Left lung (tissue), 10 donors: ENCODE measurements around the gene ELSPBP1. TPM values are rescaled to one million over a fixed set of nuclear protein-coding genes. Genes with fewer than 3 reads are reported as not detected.
"Not testable (repeated sequence)": the region's sequence is repeated elsewhere in the genome, so short reads cannot be mapped to it uniquely, and the experiment has no call there.

Source experiments
- ATAC-seq: fragments of 200-7000 bp; cut with Tn5 transposase; one replicate; pipeline ENCODE4 v1.9.1; 2020; ENCODE audit warnings: moderate library complexity
- DNase-seq, 4 donors: peaks; one replicate each; pipeline ENCODE4 v3.0.0-alpha.2; 2013 to 2020
- H3K27ac ChIP-seq, 2 donors: fragments of 200-600 bp; sonication (generic) in 1 of 2; one replicate each; pipeline versions ENCODE4 v1.5.0 to v1.8.0; 2020 to 2021
- H3K27me3 ChIP-seq, 2 donors: fragments of 200-600 bp; sonication (generic) in 1 of 2; one replicate each; pipeline versions ENCODE4 v1.5.0 to v1.8.0; 2020 to 2021
- H3K36me3 ChIP-seq, 2 donors: fragments of 200-600 bp; sonication (generic) in 1 of 2; one replicate each; pipeline versions ENCODE4 v1.5.0 to v1.8.0; 2020 to 2021
- H3K4me1 ChIP-seq, 2 donors: fragments of 200-600 bp; one replicate each; pipeline ENCODE4 v1.8.0; 2021
- H3K4me3 ChIP-seq, 2 donors: fragments of 200-600 bp; sonication (generic) in 1 of 2; one replicate each; pipeline versions ENCODE4 v1.5.0 to v1.8.0; 2020 to 2021; ENCODE audit warnings: mild to moderate bottlenecking in 1 of 2
- H3K9me3 ChIP-seq, 2 donors: fragments of 200-600 bp; sonication (generic) in 1 of 2; one replicate each; pipeline versions ENCODE4 v1.5.0 to v1.8.0; 2020 to 2021
- CTCF ChIP-seq, 2 donors: fragments of 200-600 bp; sonication (generic) in 1 of 2; IDR thresholded peaks; one replicate each; pipeline versions ENCODE4 v1.5.0 to v1.8.0; 2021; ENCODE audit warnings: antibody characterized with exemption in 2 of 2
- intact Hi-C, 2 donors: fragments of 100-400 bp; cut with DNase I; formaldehyde crosslinking; loops; one replicate each; pipeline versions ENCODE4 v1.11.2 to v1.14.2; 2022
- polyA plus RNA-seq, 6 donors: library from polyadenylated mRNA; unstranded; fragments of 120-200 nt; gene quantifications; one replicate each; pipeline ENCODE4 v1.2.1, GENCODE V29; 2013; ENCODE audit not compliant: insufficient read length in 6 of 6
- total RNA-seq, 2 donors: library from RNA; stranded (reverse); fragmentation: NEBNext Ultra II Directional; extraction: Animal tissue kit (Norgen Biotek cat#: 25700); gene quantifications; one replicate each; pipeline ENCODE4 v1.2.1, GENCODE V29; 2021
- donor health status: DM: no; HTN: yes; CAD: no.
- donor health status: DM: no; HTN: no; CAD: no.

Gene ELSPBP1
- total and polyA plus RNA-seq, 8 donors: not detected

- no peaks in the 10 kb centered on the region for H3K27me3 ChIP-seq
- ATAC-seq (no peak), DNase-seq (no peak)
- no peak for TF ChIP-seq CTCF (IDR thresholded peaks at IDR 0.05)
- intact Hi-C loops: no loop called here
- no peaks in the 10 kb centered on the region for H3K9me3 ChIP-seq
- H3K4me1 ChIP-seq: no peaks in the 10 kb centered on the region
- peaks cover 0 to 4% of the 10 kb centered on the region in 2 donors for H3K36me3 ChIP-seq
- no peak overlapping the region for H3K27ac ChIP-seq
- H3K4me3 ChIP-seq: no peak overlapping the region
Observed at GRCh38 chr19:48069435-48069834, 75.0 kb downstream of the ELSPBP1 start.

GRCh38 chr19:48070177-48070769, 75.8 kb downstream of the ELSPBP1 start:
- DNase-seq, H3K27me3 ChIP-seq, H3K9me3 ChIP-seq, H3K36me3 ChIP-seq, H3K4me3 ChIP-seq, H3K27ac ChIP-seq, intact Hi-C loops, H3K4me1 ChIP-seq, ATAC-seq: not testable (repeated sequence)

Other genes starting within 250 kb of the ELSPBP1 start
- 100 to 1,000 TPM; 130 to 157 TPM for gene NOP53, start 249.1 kb upstream of the ELSPBP1 start, total RNA-seq
- 100 to 1,000 TPM; 439 to 557 (median 478) TPM for gene NOP53, start 249.1 kb upstream of the ELSPBP1 start, polyA plus RNA-seq
- 100 to 1,000 TPM; 233 to 596 TPM for gene SELENOW, start 215.9 kb upstream of the ELSPBP1 start, total RNA-seq
- gene SELENOW, start 215.9 kb upstream of the ELSPBP1 start, polyA plus RNA-seq: 100 to 1,000 TPM; 161 to 238 (median 211) TPM
- gene TPRX1, start 190.1 kb upstream of the ELSPBP1 start, total RNA-seq: not detected
- not detected for gene TPRX1, start 190.1 kb upstream of the ELSPBP1 start, polyA plus RNA-seq
- not detected for gene CRX, start 172.7 kb upstream of the ELSPBP1 start, total RNA-seq
- under 1 TPM; 0.07 to 0.14 (median 0.07) TPM for gene CRX, start 172.7 kb upstream of the ELSPBP1 start, polyA plus RNA-seq
- not detected for gene TPRX2, start 135.4 kb upstream of the ELSPBP1 start, total RNA-seq
- not detected for gene TPRX2, start 135.4 kb upstream of the ELSPBP1 start, polyA plus RNA-seq
- not detected for gene SULT2A1, start 108.3 kb upstream of the ELSPBP1 start, total RNA-seq
- under 1 TPM; 0.11 to 0.38 (median 0.19) TPM for gene SULT2A1, start 108.3 kb upstream of the ELSPBP1 start, polyA plus RNA-seq
- gene BSPH1, start 2.5 kb upstream of the ELSPBP1 start, total RNA-seq: not detected
- gene BSPH1, start 2.5 kb upstream of the ELSPBP1 start, polyA plus RNA-seq: not detected
- gene CABP5, start 49.4 kb downstream of the ELSPBP1 start, total RNA-seq: not detected
- not detected for gene CABP5, start 49.4 kb downstream of the ELSPBP1 start, polyA plus RNA-seq
- 10 to 100 TPM; 11.5 to 17.3 TPM for gene PLA2G4C, start 116.2 kb downstream of the ELSPBP1 start, total RNA-seq
- 10 to 100 TPM in 4 of 6 donors, 1 to 10 TPM in 2; 6.6 to 14.5 (median 10.2) TPM for gene PLA2G4C, start 116.2 kb downstream of the ELSPBP1 start, polyA plus RNA-seq
- 10 to 100 TPM; 26.7 to 27.4 TPM for gene LIG1, start 175.7 kb downstream of the ELSPBP1 start, total RNA-seq
- gene LIG1, start 175.7 kb downstream of the ELSPBP1 start, polyA plus RNA-seq: 10 to 100 TPM; 55.3 to 72.1 (median 65.9) TPM
- 1 to 10 TPM; 6.5 to 6.6 TPM for gene ZSWIM9, start 176.0 kb downstream of the ELSPBP1 start, total RNA-seq
- gene ZSWIM9, start 176.0 kb downstream of the ELSPBP1 start, polyA plus RNA-seq: 10 to 100 TPM in 3 of 6 donors, 1 to 10 TPM in 3; 9.4 to 11.4 (median 10.3) TPM